ENCODE data around the gene CELF2.

CELF2 gene

GRCh38 chr10:11279314-11279713 is 261.6 kb downstream of the CELF2 start:
- DNase-seq (ENCODE audit: low read depth) = no peak

DNA sequence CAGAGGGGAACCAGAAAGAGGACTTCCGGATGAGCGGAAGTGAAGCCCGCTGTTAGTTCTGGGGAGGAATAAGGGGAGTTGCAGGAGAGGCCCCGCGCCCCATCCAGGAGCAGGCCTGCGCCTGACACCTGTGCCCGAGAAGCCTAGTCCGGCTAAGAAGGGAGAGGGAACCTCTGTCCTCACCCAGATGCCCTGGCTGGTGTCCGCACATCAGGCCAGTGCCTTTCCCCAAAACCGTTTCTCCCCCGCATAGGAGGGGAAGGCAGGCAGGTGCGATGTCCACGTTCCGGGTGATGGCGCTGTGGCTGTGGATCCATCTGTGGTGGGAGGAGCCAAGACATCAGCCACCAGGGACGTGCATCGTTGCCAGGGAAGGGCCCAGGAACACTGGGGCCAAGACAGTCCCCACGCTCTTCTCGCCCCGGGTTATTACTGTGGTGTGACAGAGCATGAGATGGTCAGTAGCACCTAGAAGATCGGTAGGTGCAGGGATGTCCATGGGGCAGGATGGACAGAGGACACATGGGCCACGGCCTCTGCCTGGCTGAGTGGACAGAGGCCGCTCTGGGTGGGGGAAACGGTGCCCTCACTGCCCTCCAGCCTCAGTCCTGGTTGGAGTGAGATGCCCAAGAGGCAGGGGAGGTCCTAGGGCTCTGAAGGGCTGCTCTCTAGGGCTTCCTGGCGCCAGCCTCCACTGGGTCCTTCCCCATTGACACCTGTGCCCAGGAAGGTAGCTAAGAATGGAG is 262.7 kb downstream of the CELF2 start:
- no peak for DNase-seq (ENCODE audit: low read depth)

DNA sequence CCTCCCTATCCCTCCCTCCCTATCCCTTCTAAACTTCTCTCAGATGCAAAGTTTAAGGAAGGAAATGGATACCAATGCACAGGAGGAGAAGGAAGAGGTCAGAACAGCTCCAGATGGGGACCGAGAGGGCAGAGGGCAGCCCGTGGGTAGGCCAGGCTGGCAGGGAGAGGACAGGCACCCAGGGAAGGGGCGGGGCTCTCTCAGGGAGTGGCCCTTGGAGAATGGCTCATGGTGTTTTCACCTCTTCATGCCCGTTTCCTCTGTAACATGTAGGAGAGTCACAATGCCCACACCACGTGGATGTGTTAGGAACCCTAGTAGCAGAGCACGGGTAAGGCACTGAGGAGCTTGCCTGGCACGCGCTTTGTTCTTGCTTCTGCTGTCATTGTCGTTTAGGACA is 264.5 kb downstream of the CELF2 start:
- no peak for DNase-seq (ENCODE audit: low read depth)

DNA sequence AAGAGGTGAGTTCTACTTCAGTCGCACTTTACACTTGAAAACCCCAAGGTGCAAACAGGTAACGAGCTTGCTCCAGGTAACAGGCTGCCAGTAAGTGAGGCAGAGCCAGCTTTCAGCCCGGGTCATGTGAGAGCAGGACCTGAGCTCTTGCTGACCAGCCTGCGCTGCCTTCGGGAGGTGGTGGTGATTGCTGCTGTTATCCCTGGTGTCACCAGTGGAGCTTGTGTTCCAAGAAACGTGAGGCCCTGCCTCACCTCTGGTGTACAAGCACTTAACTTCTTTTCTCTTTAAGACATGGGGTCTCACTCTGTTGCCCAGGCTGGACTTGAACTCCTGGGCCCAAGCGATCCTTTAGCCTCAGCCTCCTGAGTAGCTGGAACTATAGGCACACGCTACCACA is 265.0 kb downstream of the CELF2 start:
- no peak for DNase-seq (ENCODE audit: low read depth)

GRCh38 chr10:11284291-11285085 is 266.8 kb downstream of the CELF2 start:
- DNase-seq (ENCODE audit: low read depth) = no peak

DNA sequence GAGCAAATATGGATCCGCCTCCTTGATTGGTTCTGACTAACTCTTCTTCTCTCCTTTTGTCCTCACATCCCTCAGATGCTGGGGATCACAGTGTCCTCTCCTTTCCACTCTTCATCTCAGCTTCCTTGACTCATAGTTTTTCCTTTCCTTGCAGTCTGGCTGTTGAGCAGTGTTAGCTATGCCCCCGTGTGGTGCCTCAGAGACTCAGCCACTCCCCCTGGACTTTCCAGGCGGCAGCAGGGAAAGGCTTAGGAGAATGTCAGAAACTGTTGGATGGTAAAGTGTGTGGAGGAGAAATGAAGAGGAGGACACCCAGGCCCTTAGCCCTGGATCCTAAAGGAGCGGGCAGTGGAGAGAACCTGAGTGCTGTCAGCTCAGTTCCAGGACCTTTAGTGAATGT is 267.5 kb downstream of the CELF2 start:
- DNase-seq (ENCODE audit: low read depth) = no peak

DNA sequence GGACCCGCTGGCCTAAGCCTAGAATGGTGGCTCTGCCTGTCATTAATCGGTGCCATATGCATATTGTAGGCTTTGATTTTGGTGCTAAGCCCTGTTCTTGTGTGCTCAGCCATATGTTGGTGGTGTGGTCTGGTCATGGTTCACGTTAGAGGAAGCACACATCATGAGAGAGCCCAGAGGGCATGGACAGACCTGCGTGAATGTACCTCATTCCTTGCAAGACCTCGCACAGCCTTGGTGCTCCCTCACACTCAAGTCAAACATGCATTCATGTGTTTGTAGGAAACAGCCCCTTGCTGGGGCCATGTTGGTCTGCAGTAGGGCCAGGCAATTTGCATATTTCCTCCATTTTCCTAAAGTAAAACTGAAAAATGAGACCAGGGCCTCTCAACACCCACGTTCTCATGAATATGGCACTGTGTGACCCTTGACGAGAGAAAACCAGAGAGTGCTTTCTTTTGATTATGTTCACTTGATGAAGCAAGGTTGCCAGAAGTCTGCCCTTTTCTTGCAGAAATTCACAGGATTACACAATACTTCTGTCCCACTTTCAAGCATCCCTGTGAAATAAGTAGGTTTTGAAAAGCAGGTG is 268.7 kb downstream of the CELF2 start:
- DNase-seq (ENCODE audit: low read depth) = no peak

GRCh38 chr10:11288302-11288701 is 270.6 kb downstream of the CELF2 start:
- DNase-seq (ENCODE audit: low read depth) = no peak

DNA sequence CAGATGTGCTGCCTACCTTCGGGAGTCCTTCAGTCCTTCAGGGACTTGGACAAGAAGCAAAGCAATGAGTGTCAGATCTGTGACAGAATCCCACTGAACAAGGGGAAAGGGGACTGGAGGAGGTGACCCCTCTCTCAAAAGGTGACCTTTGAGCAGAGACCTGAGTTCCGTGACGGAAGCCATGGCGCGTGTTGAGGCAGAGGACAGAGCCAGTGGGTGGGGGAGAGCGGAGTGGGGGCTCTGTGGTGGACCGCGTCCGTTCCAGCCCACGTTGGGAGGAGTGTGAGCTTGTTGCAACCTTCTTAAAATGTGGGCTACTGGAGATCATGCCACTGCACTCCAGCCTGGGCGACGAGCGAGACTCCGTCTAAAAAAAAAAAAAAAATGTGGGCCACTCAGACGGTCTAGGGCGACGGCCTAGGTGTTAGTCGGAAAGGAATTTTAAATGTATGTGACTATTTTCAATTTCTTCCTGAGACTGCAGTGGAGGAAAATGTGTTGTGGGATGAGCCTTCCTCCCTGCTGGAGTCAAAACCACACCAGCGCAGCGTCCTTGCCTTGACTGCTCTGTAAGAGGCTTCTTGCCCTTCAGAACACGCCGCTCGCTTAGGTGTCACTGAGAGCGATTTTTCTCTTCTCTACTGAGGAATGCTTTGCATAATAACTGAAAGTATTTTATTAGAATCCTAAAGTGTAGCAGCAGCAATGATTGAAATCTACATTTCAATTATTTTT is 272.7 kb downstream of the CELF2 start:
- DNase-seq (ENCODE audit: low read depth) = no peak

DNA sequence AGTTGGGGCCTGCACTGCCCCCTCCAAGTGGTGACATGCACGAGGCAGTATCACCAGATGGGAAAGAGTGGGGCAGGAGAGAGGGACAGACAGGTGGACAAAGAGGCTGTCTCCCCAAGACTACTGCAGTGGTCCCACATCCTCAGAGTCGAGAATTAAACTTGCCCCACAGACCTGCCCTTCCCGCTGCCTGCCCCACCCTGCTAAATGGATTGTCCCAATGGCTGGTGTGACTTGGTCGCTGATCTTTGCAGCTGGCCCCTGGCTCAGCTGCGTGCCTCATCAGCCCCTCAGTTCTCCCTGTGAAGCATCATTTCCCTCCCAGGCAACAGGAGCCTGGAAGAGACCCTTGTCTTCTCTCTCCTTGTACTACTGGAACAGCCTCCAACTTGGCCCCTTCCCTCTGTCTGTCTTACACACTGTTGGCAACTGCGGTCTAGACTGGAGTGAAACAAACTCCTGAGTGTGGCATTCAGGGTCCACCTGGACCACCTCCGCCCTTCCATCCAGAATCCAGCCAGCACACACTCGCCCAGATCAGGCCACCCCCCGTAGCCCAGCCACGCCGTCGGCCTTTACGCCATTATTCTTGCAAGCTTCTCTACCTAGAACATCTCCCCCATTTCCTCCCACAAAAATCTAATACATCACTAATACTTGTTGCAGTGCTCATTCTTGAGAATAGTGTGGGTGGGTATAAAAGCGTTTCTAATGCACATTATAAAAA is 275.1 kb downstream of the CELF2 start:
- no peak for DNase-seq (ENCODE audit: low read depth)

DNA sequence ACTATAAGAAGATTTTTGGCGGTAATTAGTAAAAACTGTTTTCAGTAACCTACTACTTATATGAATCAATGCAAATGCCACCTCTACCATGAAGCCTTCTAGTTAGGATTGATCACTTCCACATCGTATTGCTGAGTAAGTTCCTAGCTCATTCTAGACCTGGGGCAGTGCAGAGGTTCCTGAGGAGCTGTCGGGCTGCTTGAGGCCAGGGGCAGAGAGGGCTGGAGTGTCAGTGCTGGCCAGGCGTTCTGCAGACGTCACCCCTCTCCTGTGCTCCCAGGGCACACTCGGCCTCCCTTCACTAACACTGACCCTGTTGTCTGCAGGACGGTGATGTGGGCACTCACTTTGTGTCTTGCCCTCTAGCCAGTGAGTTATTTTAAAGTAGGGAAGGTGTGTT is 275.7 kb downstream of the CELF2 start:
- no peak for DNase-seq (ENCODE audit: low read depth)

GRCh38 chr10:11294831-11295450 is 277.3 kb downstream of the CELF2 start:
- no peak for DNase-seq (ENCODE audit: low read depth)

GRCh38 chr10:11295492-11295891 is 277.8 kb downstream of the CELF2 start:
- DNase-seq (ENCODE audit: low read depth) = no peak

DNA sequence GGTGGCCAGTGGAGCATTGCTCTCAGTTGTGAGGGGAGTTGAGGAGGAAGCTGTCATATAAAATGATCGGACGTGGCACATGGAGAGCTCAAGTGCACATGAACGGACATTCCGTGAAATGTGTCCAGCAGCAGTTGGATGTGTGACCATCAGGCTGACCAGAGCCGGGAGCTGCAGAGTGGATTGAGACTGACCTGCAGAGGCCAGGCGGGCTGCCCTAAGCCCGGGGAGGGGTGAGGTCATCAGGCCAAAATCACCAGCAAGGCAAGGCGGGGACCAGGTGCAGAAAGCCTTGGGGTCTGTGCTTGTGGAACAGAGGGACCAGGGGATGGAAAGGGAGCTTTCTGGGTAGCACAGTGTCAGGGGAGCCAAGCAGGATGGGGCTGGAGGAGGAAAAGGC is 279.5 kb downstream of the CELF2 start:
- no peak for DNase-seq (ENCODE audit: low read depth)

DNA sequence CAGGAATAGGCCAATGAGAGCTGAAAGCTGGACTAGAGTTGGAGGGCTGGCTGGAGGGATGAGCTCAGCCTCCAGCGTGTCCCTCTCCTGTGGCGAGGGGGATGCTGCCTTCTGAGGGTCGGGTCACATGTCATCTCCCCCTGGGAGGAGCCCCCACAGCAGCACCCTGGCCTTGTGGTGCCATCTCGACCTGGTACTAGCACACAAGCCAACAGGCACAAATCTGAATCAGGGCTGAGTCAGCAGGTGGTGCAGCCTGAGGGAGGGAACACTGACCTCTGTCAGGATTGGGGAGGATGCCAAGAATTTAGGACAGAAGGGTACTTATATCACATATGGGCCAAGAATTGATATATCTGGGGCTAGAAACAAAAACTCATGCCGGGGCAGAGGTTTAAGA is 280.4 kb downstream of the CELF2 start:
- DNase-seq (ENCODE audit: low read depth) = no peak

- DNase-seq (ENCODE audit: low read depth) = no peak
Measured at GRCh38 chr10:11299125-11299524, 281.5 kb downstream of the CELF2 start.

DNA sequence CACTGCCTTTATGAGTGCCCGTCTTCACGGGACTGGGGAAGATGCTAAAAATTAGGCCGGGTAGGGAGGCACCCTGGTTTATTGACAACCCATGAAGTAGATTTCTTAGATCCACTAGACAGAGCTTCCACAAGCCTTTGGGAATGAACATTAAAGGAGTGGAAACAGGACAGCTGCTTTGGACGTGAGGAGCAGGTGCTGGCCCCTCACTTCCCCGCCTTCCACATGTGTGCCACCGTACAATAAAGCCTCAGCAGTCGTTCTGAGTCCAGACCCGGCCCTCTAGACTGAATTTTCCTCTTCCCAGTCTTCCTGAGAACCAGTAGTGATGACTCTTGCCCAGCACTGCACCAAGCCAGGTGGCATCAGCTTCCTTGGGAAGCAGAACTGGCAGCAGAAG is 282.4 kb downstream of the CELF2 start:
- DNase-seq (ENCODE audit: low read depth) = no peak

- DNase-seq (ENCODE audit: low read depth) = no peak
Measured at GRCh38 chr10:11300563-11300962, 282.9 kb downstream of the CELF2 start.

GRCh38 chr10:11301571-11302111 is 284.0 kb downstream of the CELF2 start:
- no peak for DNase-seq (ENCODE audit: low read depth)

DNA sequence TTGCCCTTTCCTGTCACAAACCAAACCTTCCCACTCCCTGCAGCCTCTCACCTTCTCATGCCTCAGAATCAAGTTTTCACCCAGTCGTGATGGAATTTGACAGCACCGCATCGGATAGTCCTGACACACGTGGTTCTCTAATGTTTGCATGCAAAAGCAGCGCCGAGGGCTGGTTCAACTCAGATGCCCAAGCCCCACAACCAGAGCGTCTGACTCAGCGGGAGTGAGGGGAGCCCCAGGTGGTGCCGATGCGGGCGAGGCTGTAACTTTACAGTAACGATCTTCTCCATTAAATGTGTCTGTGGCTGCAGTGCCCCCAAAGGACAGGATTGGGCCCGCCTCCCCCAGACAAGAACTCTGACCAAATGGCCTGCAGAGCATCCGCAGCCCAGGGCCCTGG is 284.5 kb downstream of the CELF2 start:
- no peak for DNase-seq (ENCODE audit: low read depth)

Measured in activated T-cell treated with anti-CD3 and anti-CD28 coated beads for 48 hours (primary cell).